Measurements from ENCODE around the gene SEMA6D.

SEMA6D gene

DNA sequence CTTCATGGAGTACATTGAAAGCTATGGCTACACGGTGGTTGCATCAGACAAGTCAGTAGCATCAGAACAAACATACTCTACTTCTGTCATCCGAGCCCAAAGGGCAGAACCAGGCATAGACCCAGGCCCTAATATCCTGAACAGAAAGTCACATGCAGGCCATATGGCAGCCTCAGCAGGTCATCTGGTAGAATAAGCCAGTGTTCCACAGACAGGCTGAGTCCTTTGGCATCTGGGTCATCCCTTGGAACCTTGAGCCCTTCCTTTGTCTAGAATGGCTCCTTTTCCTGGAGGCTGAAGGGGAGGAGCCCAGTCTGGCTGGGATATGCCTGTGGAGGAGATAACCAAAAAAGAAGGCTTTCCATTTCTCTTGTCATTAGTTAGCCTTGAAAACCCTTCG lies 29.2 kb downstream of the SEMA6D start:
- no peak for DNase-seq

DNA sequence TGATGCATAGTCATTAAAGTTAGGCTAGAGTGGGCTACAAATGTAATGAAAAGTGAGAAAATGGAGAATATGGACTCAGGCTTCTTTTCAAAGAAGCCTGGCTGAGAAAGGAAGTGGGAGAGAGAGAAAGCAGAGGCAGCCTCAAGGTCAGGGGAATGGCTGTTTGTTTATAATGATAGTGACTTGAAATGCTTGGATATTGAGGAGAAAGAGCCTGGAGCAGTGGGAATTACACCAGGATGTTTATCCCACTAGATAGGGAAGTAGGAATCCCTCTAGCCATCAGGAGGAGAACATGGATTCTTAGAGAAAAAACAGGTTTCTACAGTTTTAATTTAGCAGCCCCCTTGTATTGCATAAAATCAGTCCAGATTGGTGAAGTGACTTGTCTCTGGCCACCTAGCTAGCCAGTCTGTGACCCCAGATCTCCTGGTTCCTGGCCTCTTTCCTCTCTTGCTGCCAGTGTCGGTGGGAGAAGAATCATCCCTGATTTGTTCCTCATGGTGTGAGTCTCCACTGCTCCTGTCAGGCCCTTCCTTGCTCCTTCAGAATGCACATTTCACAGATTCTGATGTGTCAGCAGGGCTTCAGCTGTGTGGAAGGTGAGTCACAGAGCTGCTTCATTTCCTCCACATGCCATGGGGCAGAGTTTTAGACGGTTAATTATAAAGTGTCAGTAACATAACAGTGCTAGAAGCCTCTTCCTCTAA lies 32.9 kb downstream of the SEMA6D start:
- no peak for DNase-seq

DNA sequence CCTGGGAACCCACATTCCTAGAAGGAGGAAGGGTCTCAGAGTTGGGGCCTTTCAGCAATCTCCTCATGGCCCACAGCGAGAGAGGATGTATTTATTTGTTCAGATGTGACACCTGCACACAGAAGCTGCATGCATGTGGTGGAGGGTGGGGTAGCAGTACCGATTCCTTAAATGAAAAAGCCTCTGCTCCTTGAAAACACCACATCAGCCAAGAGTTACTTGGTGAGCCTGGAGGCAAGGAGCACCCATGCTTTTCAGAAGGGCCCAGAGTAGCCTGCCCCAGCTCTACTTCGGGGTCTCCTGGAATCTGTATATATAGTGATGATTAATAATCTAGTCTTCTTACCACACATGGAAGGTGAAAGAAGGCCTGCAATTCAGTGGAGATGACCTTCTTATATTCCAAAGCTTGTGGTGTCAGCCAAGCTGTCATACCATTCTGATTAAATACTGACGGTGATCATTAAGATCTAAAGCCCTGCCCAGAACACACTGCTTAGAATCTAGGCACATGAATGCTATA lies 33.5 kb downstream of the SEMA6D start:
- DNase-seq = no peak

DNA sequence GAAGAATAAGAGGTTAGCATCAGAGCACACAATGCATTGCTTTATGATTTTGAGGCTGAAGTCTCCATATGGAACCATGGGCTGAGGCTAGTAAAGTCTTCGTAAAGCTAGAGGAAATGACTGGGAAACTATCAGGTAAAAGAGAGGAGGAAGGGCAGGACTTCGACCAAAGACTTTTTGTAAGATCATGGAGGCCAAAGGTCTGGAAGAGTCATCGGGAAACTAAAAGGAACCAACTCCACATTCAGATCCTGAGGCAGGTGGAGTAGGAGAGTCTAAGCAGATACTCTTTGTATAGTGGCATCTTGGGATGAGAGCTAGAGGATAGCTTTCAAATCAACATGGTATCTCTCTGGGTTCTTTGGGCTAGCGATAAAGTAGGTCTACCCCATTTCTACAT lies 36.3 kb downstream of the SEMA6D start:
- no peak for DNase-seq

DNA sequence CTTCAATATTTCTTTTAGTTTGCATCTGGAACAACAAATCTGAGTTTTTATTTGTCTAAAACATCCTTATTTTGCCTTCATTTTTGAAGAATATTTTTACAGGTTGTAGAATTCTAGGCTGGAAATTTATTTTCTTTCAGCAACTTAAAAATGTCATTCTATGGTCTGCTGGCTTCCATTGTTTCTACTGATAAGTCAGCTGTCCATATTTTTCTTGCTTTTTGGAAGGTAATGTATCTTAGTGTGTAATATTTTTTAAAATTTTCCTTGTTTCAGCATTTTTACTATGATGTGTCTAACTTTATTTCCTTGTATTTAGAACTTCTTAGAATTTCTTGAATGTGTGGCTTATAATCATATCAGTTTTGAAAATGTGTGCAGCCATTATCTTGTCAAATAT lies 37.0 kb downstream of the SEMA6D start:
- DNase-seq = no peak

DNA sequence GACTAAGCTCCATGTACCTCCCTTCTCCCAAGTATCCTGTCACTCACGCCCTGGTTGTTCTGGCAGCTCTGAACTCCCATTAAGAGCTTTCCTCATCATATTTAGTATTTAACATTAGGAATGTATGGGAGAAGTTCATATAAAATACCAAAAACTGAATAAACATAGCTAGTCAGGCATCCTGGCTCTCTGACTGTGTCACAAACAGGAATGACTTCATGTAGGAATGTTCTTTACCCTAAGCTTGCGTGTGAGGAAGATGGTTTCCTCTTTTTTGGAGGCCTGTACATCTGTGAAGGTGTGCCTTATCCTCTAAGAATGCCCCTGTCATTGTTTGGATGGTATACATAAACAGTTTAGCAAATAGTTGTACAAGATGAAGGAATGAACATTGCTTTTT lies 38.6 kb downstream of the SEMA6D start:
- DNase-seq = no peak

DNA sequence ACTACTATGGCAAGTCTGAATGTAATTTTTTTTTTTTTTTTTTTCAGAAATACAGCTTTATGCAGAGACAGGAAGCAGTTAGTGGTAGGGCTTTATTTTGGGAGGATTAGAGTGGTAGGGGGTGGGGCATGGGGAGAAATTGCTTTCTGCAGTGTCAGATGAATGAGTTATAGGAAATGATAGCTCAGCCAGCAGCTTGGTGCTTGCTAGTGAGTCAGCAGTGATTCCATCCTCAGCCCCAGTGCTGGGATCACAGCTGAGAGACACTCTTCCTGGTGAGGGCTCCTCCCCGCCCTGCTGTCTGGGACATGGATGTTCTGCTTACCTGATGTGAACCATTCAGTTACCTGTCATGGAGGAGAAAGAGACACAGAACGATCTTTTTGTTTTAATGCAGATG lies 39.6 kb downstream of the SEMA6D start:
- DNase-seq = peak; percentile 55

DNA sequence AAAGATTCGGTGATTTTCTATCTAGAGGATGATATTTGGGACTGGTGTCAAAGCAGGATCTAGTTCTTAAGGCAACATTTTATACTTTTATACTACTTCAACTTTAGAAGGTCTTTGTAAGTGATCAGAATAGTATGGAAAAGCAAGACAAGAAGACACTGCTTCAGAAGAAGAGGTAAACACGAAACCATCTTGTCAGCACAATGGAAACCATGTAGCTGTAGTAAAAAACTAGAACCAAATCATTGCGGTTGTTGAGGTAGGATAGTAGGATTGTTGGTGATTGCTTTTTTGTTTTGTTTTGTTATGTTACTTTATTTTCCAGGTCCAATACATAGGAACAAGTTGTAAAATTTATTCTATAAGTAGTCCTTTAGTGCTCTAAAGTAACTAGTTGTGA lies 40.0 kb downstream of the SEMA6D start:
- no peak for DNase-seq

DNA sequence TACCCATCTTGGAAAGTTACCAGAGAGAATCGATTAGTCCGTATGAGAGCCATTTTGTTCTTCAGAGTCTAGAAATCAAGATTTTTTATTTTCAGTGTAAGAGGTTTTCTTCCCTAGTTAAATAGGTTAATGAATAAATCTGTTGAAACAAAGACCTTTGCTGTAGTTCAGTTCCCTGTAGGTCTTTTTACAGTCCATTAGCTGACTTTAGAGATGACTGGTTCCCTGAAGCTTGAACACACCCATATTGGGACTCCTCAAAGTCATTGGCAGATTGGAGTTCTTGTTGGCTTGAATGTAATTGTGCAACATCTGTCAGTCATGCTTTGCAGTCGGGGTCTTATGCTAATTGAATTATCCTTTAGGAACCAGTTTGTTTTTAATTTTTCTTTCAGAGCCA lies 45.3 kb downstream of the SEMA6D start:
- DNase-seq = no peak

DNA sequence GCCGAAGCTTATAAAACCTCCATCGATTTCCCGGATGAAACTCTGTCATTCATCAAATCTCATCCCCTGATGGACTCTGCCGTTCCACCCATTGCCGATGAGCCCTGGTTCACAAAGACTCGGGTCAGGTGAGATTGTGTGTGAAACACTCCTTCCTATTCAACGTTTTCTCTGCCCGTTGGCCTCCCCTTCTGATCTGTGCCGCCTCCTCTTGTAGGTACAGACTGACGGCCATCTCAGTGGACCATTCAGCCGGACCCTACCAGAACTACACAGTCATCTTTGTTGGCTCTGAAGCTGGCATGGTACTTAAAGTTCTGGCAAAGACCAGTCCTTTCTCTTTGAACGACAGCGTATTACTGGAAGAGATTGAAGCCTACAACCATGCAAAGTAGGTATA lies 47.4 kb downstream of the SEMA6D start:
- DNase-seq = no peak

DNA sequence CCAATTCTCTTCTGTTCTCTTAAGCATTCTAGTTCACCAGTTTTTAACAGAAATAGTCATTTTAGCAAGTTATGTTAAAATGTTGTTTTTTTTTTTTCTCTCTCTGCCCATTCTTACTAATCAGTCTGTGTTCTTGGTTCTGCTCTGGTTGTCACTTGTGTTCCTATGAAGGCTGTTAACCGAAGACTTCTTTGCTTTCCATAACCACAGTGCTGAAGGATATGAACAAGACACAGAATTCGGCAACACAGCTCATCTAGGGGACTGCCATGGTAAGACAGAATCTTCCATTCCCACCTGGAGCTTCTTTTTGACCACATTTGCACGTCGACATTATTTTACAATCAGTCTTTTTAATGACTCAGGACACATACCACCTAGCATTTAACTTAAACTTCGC lies 49.1 kb downstream of the SEMA6D start:
- no peak for DNase-seq

DNA sequence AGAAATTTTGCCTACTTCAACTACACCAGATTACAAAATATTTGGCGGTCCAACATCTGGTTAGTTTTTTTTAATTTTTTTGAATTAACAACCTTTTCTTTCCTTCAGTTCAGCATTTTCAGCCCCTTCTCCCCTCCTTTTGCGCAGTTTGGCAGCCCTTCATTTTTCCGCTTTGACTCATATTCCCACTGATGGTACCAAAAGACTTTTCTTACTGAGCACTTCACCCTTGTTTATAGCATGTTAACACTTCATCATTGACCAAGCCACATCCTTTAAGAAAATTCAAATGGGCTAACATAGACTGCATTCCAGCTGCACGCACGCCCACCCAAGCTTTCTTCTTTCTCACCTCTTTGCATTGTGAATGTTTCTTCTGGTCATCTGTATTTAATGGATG lies 49.7 kb downstream of the SEMA6D start:
- no peak for DNase-seq

DNA sequence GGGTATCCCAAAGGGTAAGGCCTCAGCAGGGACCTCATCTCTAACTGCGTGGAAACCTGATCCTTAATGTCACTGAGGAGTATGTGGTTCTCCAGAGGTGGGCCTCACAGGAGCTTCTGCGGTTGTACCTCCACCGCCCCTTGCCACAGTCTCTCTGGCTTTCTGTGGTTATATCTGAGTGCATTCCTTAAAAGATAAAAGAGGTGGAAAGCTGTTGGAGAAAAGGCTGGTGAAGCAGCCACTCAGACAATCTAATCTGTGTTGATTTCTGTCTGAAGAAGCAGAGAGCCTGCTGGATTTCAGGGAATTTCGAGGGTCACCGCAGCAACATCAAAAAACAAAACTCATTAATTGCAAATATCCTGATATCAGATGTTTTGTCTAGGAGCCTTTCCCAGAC lies 51.4 kb downstream of the SEMA6D start:
- no peak for DNase-seq

DNA sequence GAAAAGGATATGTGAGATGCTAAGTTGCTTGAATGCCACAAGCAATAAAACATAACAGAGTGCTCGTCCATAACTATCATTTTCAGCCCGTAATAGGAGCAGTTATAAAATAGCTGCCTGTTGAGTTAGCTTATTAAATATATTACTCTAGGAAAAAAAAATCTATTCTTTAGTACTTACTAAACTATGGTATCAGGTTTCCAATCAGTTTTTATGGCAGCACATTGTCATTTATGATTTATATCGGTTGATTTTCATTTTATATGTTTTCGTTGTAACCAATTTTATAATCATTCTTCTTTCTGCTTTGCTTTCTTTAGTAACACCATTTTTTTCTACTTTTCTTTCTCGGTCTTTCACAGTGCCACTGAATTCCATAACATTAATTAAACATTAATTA lies 51.9 kb downstream of the SEMA6D start:
- DNase-seq = no peak

DNA sequence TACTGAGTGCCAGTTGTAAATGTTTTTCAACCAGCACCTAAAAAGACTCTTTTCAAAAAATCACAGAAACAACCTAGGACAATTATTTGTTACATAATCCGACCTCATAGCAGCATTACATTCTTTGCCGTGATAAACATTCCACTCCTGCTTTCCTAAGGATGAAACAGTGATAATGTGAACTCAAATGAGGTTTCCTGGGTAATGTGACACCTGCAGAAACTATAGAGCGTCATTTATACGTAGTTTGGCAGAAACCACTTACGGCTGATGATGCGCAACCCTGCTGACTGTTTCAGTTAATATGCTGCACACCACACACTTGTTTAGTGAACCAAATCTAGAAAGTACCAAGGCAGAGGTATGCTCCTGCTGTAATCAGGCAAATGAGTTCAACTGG lies 55.8 kb downstream of the SEMA6D start:
- DNase-seq = no peak

DNA sequence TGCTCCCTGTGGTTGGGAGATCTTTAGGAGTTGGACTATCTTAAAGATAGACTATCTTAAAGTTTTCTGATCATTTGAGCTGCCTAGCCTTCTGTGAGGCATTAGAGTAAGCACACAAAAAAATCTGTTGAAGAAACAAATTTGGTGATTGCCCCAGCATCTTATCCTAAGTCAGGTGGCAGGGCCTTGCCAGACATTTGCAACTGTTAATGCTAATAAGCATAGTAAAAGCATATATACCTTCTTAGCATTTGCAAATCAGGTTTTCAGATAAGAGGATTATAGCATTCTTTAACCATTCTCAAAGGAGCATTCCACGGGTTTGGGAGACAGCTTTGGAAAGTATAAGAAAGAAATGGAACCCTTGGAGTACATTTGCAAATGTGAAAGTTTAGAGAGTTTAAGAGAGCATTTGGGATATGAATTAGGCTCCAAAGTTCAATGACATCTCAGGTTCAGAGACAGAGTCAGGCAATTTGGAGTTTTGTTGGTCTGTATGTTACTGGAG lies 61.0 kb downstream of the SEMA6D start:
- DNase-seq = no peak

DNA sequence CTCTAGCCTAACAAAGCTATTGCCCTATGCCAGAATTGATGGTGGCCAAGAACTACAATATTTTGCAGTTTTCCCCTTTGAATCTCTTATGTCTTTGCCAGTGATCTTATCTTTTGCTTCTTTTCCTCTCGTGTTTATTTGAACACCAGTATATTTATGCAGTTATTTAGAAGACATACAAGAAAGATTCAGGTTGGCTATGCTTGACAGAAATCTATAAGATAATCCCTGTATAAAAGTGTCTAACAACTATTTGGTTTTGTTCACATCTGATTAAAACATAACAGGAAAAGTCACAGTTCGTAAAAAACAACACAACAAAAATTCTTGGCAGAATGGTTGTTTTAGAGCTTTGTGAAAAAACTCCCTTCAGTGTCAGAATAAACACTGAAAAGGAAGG lies 63.7 kb downstream of the SEMA6D start:
- DNase-seq = no peak

DNA sequence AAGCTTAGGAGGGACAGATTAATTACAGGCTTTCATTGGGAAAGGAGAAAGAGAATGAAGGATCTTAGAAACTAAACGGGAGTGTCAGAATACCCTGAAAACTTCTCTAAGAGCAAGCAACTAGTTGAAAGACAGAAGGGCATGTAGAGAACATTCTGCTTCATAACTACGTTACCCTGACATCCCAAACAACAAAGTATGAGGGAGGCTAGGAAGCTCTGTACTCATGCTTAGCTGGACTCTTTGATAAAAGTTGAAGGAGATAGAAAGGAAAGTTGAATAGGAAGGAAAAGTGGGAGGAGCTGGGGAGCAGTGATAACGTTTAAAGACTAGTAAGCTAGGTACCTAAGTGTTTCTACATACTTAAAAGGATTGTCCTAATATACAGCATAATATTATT lies 64.2 kb downstream of the SEMA6D start:
- no peak for DNase-seq

DNA sequence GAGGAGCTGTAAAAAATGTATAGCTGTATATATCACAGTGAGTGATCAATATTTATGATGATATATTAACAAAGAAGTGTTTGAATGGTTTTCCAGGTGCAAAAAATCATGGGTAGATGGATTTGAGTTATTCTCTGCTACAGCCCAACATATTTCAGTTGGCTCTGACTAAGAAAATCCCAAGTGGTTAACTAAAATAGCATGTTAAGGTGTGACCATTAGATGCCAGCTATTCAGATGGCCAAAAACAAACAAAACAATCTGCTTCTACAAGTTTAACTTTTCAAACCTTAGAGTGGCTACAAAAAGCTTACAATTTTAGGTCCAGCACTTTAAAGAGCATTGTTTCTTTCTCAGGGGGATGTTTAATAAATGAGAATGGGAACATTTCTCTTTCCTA lies 67.5 kb downstream of the SEMA6D start:
- no peak for DNase-seq

DNA sequence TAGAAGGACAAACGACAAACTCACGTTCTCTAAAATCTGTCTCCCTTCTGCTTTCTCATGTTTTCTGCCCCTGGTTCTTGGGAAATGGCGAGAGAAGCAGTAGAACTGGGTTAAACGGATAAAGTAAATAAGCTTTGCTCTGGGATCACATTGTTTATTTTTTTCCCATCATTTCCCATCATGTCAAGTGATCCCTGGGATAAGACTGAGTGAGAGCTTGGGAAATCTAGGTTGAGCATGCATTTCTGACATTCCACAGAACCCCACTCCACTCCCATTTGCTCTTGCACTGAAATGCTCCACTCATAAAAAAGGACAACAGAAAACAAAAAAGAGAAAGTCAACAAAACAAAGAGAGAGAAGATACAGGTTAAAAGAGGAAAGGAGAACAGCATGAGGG lies 69.1 kb downstream of the SEMA6D start:
- DNase-seq = no peak

DNA sequence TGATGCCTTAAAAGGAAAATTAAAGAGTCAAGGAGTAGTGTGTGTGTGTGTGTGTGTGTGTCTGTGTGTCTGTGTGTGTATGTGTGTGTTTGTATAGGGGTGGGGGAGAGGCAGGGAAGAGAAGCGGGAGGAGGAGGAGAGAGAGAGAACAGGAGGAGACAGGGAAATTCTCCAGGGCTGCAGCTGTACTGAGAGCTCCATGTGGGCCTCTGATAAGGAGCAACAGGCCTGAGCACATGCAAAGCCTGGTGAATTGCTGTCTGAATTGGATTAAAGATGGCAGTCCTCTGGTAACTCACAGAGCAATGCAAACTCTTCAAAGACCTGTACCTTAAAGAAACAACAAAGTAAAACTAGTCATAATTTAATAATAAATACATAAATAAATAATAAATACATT lies 70.6 kb downstream of the SEMA6D start:
- DNase-seq = no peak

DNA sequence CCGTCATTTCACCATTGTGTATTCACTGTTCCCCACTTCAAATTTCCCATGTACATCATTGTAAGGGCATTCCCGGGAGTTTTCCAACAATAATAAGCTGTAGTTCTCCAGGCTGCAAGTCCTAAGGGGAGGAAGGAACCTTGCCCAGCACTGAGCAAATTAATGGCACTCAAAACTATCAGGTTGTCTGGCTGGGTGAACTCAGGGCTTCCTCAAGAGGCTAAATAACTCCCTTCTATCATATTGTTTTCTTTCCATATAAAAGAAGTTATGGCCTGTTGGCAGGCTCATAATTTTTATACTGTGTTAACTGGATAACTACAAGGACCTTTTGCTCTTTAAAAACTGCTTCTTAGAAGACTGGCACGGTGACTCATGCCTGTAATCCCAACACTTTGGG lies 71.4 kb downstream of the SEMA6D start:
- no peak for DNase-seq

DNA sequence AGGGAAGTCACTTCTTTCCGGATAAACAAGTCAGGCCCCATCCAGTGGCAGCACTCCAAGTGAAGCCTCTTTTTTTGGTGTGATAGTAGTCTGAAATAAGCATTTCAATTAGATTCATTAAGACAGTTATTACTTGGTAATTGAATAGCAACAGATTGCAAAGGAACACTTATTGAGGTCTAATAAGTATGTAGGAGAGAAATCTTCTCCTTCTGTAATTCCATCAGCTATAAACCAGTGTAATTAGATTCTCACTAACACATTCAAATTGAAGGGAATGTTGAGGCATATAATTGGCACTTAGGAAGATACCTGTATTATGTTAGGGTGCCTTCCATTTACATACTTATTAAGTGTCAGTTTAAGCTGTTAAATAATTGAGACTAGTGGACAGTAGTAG lies 73.9 kb downstream of the SEMA6D start:
- no peak for DNase-seq

DNA sequence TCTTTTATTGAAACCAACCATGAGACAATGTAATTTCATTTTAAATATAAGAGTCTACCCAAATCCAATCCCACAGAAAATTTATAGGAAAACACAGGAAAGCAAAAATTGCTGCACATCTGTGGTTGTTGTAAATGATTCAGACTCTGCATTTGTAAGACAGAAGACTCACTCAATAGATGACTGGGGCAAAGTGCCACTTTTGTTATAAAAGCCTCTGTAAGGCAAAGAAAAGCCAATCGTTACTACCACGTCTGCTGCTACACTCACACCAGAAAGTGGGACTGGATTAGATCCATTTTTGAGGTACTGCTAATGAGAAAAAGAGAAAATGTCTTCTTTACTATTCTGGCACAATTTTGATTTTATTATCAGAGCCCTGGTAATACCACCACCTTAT lies 74.9 kb downstream of the SEMA6D start:
- no peak for DNase-seq

DNA sequence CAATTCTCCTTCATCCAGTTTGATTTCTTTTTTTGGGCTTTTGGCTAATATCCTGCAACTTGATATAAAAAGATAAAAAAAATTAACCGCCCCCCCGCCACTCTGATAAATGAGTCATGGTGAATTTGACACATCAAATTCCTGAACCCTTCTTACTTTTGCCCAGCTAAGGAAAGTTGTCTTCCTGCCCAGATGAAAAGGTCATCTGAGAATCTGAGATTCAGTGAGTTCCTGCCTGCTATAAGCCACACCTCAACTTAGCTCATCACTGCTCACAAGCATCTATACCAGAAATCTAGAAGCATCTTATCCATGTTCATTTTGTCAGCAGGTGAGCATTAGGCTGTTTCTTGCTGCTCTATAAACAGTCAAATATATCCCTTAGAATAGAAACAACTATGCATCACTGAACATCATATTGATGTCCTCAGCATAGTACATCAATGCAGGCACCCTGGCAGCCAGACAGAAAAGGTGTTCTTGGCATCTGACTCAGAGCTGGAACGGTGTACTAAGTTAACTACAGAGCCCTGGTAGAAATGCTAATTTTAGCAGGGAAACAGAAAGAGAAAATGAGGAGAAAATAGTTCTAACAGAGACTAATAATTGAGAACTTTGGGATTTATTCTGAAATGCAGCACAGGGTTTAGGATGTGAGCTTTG lies 77.1 kb downstream of the SEMA6D start:
- DNase-seq = no peak

Measured in femur (tissue), 1 donor.